Measurements from ENCODE around the gene NFATC3.

Gene NFATC3

GRCh38 chr16:68078701-68079375 is 6.3 kb upstream of the NFATC3 start:
- DNase-seq (ENCODE audit: low read depth): no peak
- no peak overlapping the region for H3K4me3 ChIP-seq (ENCODE audit: low read depth, low read length)
- no peak for TF ChIP-seq CTCF (conservative IDR thresholded peaks at IDR 0.05; ENCODE audit: low read depth, low read length)

- DNase-seq (ENCODE audit: low read depth): no peak
- TF ChIP-seq CTCF (conservative IDR thresholded peaks at IDR 0.05; ENCODE audit: low read depth, low read length): no peak
- no peak overlapping the region for H3K4me3 ChIP-seq (ENCODE audit: low read depth, low read length)
These were observed 5.9 kb upstream of the NFATC3 start for GRCh38 chr16:68079376-68079625.

GRCh38 chr16:68079626-68080344 is 5.4 kb upstream of the NFATC3 start:
- peak; percentile 44 for DNase-seq (ENCODE audit: low read depth)
- TF ChIP-seq CTCF (conservative IDR thresholded peaks at IDR 0.05; ENCODE audit: low read depth, low read length): no peak
- no peak overlapping the region for H3K4me3 ChIP-seq (ENCODE audit: low read depth, low read length)

- no peak for TF ChIP-seq CTCF (conservative IDR thresholded peaks at IDR 0.05; ENCODE audit: low read depth, low read length)
- no peak overlapping the region for H3K4me3 ChIP-seq (ENCODE audit: low read depth, low read length)
- no peak for DNase-seq (ENCODE audit: low read depth)
These were observed 3.1 kb upstream of the NFATC3 start for GRCh38 chr16:68081861-68082628.

GRCh38 chr16:68082629-68083238 is 2.4 kb upstream of the NFATC3 start:
- H3K4me3 ChIP-seq (ENCODE audit: low read depth, low read length): no peak overlapping the region
- no peak for DNase-seq (ENCODE audit: low read depth)
- TF ChIP-seq CTCF (conservative IDR thresholded peaks at IDR 0.05; ENCODE audit: low read depth, low read length): no peak

- no peak overlapping the region for H3K4me3 ChIP-seq (ENCODE audit: low read depth, low read length)
- TF ChIP-seq CTCF (conservative IDR thresholded peaks at IDR 0.05; ENCODE audit: low read depth, low read length): no peak
- DNase-seq (ENCODE audit: low read depth): no peak
These were observed 1.9 kb upstream of the NFATC3 start for GRCh38 chr16:68083239-68083781.
